Activated CD4-positive, alpha-beta T cell treated with anti-CD3 and anti-CD28 coated beads, Interleukin-2, amount 50 U/mL, for 16 hours (primary cell): ENCODE data around the gene HSPBP1.

Experiments
- DNase-seq: peaks from one replicate; pipeline ENCODE4 v3.0.0-alpha.2; 2020

HSPBP1 gene

DNA sequence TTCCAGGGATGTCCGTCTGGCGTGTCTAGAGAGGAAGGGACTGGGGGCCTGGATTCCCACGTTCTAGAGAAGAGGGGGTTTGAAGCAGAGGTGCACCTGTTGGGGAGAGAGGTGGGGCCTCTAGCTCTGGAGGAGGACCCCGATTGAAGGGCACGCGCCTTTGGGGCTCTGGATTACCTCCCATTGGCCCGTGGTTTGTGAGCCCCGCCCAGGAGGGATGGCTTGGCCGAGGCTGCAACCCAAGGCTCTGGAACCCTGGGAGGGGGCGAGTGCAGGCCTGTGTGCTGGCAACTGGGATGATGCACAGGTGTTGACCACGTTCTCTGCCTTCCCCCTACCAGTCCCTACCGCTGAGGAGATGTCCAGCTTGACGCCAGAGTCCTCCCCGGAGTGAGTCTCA, 25.1 kb upstream of the HSPBP1 start:
- no peak for DNase-seq

GRCh38 chr19:55304279-55304978, 24.5 kb upstream of the HSPBP1 start:
- DNase-seq, result peak; percentile 44

- DNase-seq, result no peak
Observed at GRCh38 chr19:55303477-55303876, 23.6 kb upstream of the HSPBP1 start.

GRCh38 chr19:55302318-55302703, 22.4 kb upstream of the HSPBP1 start:
- no peak for DNase-seq

DNA sequence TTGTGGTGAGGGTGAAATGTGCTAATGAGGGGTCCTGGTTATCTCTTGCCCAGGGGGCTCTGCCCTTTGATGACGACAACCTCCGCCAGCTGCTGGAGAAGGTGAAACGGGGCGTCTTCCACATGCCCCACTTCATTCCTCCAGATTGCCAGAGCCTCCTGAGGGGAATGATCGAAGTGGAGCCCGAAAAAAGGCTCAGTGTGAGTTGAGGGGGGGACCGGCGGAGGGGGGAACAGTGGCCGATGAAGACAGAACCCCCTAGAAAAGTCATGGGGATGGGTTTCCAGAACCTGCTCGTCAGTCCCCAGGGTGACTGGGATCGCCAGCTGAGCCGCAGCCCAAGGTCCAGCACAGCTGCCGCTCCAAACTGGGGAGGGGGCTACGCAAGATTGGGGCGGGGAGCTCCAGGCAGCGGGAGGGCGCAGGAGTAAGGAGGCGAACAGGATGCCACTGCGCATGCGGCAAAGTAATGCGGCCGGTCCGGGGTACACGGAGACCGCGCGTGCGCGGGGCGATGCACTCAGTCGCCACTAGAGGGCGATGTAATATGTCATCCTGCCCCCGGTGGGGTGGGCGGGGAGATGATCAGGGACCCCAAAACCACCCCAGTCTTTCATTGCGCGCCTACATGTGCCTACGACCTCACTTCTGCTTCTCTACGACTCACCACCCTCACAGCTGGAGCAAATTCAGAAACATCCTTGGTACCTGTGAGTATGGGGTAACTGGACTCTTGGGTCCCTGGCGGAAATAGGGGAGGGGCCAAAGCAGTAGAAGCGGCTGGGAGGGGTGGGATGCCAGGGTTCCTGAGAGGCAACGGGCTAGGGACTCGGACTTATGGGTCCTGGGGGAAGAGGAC, 21.8 kb upstream of the HSPBP1 start:
- DNase-seq, result peak; percentile 94

- DNase-seq, result no peak
Observed at GRCh38 chr19:55300886-55301458, 21.1 kb upstream of the HSPBP1 start.

GRCh38 chr19:55299991-55300390, 20.1 kb upstream of the HSPBP1 start:
- no peak for DNase-seq

DNA sequence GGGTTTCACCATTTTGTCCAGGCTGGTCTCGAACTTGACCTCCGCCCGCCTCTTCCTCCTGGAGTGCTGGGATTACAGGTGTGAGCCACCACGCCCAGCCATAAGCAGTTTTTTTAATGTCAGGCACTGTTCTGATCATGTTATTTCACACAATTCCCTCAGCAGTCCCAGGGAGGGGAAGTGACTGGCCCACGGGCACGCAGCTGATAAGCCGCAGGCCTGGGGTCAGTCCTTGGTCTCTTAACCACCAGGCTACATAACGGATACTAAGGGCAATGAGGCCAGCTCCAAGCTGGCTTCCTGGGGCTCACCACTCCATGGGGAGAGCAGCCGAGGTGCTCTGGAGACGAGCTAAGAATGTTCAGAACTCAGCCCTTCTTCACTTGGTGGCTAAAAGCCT, 17.4 kb upstream of the HSPBP1 start:
- no peak for DNase-seq

- no peak for DNase-seq
Observed at GRCh38 chr19:55289117-55289796, 9.3 kb upstream of the HSPBP1 start.

GRCh38 chr19:55287361-55288079, 7.6 kb upstream of the HSPBP1 start:
- no peak for DNase-seq

GRCh38 chr19:55285229-55285890, 5.5 kb upstream of the HSPBP1 start:
- no peak for DNase-seq

- no peak for DNase-seq
Observed at GRCh38 chr19:55284405-55285058, 4.6 kb upstream of the HSPBP1 start.

- DNase-seq, result peak; percentile 22
Observed at GRCh38 chr19:55283548-55284377, 3.9 kb upstream of the HSPBP1 start, which contains the start of gene BRSK1. Gene BRSK1, plus strand, starts transcription at chr19:55283997. Its CDS starts 446 bp downstream, at chr19:55284443.

- DNase-seq, result no peak
Observed at GRCh38 chr19:55279340-55279739, 570 bp downstream of the HSPBP1 start.

- DNase-seq, result no peak
Observed at GRCh38 chr19:55278391-55279135, 1.3 kb downstream of the HSPBP1 start.

DNA sequence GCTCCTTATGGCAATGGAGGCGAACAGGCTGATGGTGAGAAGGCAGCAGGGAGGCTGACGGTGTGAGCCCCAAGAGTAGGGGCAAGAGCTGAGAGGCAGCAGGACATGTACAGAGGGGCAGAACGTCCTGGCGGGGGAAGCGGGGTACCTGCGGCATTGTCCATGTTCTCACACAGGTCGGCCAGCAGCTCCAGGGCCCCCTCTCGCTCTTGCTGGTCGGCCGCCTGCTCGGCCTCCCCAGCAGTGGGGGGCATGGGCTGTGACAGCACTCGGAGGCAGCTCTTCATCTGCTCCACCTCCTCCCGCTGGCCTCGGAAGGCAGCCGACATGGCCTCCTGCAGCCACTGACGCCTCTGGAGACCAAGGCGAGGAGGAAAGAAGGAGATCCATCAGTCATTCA, 2.4 kb downstream of the HSPBP1 start:
- no peak for DNase-seq

- DNase-seq, result no peak
Observed at GRCh38 chr19:55276720-55277430, 3.0 kb downstream of the HSPBP1 start.

DNA sequence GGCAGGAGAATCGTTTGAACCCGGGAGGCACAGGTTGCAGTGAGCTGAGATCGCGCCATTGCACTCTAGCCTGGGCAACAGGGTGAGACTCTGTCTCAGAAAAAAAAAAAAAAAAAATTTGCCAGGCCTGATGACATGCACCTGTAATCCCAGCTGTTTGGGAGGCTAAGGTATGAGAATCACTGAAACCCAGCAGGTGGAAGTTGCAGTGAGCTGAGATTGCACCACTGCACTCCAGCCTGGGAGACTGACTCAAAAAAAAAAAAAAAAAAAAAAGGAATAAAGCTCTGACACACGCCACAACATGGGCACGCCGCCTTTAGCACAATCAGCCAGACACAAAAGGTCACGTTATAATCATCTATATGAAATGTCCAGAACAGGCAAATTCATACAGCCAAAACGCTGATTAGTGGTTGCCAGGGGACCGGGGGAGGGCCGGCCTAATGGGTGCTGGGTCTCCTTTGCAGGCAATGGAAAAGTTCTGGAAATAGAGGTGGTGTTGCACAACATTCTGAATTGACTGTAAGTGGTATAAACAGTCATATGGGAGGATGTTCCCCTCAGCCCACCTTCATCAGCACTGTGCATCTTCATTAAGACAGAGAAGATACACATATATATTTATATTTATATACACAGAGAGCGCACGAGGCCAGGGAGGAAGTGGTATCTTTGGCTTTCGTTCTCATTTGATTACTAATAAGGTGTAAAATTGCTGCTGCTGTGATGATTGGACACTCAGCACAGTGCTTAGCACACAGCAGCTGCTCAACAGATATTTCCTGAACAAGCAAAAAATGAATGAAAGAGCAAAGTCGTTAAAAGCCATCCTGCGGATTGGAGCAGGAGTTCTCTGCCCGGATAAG, 3.8 kb downstream of the HSPBP1 start:
- peak; percentile 44 for DNase-seq
